ENCODE measurements around the gene GNAT3.
A peak's percentile ranks its signal among the peaks of the same experiment; 100 is the strongest.

Gene GNAT3

DNA sequence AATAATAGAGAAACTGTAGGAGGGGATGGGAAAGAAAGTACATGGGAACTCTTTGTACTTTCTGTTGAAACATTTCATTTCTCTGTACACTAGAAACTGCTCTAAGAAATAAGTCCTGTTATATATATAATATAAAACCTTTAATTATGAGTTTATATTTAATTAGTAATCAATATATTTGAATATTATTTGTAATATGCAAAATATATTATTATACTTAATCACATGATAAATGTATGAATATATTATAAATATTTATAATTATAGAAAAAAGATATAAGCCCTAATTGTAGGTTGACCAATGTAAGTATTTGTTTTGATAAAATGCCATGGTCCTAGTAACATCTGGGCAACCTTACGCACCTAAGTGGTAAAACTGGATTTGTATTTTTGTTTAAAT, 51.0 kb downstream of the GNAT3 start:
- DNase-seq: no peak

DNA sequence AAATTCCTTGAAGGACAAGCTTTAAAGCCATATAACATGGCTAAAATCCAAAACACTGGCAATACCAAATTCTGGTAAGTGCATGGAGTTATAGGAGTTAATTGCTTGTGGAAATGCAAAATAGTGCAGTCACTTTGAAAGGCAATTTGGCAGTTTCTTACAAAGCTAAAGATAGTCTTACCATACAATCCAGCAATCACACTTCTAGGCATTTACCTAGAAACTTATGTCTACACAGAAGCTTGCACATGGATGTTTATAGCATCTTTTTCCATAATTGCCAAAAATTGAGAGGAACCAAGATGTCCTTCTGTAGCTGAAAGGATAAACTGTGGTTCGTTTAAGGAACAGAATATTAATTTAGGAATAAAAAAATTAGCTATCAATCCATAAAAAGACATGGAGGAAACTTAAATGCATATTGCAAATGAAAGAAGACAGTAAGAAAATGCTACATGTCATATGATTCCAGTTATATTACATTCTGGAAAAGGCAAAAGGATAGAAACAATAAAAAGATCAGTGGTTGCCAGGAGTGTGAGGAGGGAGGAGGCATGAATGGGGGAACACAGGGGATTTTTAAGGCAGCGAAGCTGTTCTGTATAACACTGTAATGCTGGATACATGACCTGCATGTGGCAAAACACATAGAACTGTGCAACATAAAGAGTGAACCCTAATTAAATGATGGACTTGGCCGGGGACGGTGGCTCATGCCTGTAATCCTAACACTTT, 51.9 kb downstream of the GNAT3 start:
- no peak for DNase-seq

DNA sequence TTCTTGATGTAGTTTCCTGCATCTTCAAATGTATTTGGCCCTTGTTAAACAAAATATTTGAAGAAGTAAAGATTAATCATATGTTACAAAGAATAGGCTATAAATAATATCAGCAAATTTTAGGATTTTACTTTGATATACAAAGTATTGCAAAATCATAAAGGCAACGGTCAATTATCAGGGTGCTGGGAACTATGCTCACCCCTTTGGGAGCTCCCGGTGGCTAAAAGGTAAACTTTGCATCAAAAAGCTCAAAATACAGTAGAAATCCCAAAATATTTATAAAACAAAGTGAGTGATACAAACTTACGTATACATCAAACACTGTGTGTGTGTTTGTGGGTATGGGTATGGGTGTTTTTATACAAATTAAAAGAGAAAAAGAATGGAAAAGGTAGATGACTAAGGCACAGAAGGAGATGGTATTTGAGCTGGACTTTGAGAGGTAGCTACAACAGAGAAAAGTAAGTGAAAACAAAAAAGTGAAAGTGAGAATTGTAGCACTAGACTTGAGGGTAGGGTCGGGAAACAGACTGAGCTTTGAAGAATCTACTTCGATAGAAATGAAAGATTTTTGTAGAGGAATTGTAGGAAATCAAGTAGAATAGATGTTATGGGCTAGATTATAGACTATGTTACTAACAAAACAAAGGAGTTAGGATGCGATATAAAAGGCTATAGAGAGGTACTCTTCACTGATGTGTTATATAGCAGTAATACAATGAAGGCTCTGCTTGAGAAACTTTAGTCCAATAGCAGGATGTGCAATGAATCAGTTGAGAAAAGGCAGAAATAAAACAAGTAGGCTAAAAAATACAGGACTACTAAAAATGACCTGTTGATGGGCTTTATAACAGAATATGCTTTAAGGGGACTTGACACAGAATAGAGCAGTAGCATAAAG, 52.8 kb downstream of the GNAT3 start:
- DNase-seq: no peak

DNA sequence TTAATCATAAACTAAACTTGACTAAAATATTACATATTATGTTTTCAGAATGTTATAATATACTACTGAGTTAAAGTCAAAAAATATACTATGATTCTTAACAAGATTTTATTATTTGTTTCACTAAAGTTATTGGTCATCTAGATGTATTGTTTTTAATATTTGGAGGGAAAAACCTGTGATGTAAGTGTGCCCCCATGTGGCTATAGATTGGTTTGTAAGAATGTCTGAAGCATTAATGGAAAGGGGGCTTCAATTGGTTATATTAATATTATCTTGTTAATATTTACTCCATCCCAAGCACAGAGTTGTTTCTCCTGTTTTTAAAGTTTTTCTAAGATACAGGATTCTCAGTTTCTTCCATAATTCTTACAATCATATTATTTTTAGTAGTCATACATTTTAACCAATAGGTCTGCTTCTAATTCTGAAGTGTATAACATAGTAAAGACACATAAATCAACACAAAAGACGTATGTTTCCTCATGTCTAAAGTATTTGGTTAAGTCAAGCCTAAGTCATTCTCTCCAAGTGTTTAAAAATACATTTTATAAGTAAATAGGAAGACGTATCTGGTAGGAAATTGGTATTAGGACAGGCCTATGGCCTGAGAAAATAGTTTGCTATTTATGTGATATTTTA, 58.0 kb downstream of the GNAT3 start:
- peak; percentile 33 for DNase-seq

DNA sequence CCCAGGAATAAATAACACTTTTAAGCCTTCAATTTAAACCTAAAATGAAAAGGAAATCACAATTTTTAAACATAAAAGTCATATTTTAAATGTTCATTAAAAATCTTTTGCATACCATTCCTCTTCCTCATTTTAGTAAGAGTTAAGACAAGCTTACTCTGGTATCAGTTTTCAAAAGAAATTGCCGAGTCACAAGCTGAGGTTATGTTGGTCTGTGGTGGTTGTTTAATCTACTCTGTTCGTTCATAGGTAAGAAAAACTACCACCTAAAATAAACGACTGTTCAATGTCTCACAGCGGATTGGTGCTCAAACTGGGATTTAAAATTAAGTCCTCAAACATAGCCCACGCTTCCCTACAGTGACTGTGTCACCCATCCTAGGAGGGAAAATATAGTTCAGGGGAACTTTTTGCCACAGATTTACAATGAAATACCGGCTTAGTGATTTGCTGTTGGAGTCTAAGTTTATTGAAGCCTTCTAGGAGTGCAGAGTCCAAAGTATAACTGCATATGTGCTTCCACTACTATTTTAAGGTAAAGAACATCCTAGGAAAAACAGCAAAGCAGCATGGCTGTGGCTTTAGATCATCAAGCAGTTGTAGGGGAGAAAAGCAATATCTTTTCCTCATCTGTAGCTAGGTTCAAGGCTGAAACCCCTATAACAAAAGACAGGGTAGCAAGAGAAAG, 61.1 kb downstream of the GNAT3 start:
- DNase-seq: no peak

DNA sequence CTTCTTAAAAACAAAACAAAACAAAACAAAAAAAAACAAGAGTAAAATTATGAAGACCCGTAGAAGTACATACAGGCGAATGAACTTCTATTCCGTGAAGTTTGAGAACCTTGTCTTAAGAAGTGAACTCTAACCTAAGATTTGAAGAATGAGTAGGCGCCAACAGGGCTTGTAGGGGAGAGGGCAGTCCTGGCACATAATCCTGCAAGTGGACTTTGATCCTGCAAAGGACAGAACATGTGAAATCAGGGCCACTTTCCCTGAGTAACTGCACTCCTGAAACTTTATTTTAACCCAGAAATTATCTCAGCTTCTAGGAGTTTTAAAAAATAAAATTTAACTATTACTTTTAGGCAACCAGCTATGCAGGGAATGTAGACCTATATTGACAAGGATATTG, 62.0 kb downstream of the GNAT3 start:
- DNase-seq: no peak

DNA sequence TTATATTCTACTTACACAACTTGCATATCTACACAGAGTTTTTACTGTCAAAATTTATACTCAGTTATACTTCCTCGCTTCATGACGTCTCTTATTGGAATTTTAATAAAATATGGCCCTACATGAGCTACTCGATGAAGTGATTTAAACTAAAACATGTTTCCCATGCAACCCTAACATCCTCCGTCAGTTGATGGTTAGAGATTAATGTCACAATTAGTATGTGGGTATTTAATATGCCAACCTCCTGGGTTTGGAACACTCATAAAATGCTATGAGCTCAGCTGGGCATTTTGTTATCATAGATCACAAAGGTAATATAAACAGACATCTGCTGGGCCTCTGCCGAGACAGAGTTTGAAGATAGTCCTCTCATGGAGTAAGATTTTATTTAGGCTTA, 66.5 kb downstream of the GNAT3 start:
- DNase-seq: no peak

DNA sequence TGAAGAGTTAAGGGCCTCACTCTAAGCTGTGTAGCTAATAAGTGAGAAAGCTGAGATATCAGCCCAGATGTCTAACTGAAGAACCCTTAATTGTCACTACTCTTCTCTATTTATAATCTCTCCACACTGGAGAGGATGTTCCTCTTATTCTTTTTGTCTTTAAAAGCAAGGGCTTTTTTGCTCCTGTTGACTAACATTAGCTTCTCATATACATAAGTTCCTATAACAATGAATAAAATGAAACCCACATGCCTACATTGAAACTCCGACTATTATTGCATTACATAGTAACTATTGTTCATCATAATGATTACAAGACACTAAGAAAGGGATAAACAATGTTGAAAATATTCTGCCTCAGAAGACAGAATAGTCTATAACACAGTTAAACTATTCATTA, 67.1 kb downstream of the GNAT3 start:
- DNase-seq: no peak

DNA sequence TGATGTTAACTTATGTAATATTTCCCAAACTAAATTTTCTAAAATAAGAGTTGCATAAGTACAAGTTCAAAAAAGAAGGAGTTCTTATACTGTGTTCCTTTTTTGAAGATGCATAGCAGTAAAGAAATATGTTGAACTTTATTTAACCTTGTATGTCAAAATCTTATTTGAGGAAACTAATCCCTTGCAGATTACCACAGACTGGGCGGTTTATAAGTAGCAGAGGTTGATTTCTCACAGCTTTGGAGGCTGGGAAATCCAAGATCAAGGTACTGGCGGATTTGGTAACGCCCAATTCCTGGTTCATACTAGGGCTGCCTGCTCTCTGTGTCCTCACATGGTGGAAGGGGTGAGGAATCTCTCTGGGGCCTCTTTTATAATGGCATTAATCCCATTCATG, 68.5 kb downstream of the GNAT3 start:
- DNase-seq: no peak

DNA sequence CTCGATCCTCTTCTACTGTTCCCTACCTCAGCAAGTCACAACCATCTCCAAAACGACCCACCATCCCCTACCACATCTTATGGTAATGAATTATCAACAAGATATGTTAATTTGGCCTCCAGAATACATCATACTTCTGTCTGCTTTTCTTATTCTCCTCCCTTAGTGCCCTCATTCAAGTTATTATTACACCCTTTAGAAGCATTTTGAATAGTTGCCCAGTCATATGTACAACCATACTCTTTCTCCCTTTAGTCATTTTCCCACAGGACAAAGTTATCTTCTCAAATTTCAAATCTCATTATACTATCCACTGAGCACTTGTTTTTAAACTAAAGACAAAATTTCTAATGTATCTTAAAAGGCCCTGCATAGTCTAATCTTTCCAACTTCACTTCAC, 71.0 kb downstream of the GNAT3 start:
- DNase-seq: no peak

DNA sequence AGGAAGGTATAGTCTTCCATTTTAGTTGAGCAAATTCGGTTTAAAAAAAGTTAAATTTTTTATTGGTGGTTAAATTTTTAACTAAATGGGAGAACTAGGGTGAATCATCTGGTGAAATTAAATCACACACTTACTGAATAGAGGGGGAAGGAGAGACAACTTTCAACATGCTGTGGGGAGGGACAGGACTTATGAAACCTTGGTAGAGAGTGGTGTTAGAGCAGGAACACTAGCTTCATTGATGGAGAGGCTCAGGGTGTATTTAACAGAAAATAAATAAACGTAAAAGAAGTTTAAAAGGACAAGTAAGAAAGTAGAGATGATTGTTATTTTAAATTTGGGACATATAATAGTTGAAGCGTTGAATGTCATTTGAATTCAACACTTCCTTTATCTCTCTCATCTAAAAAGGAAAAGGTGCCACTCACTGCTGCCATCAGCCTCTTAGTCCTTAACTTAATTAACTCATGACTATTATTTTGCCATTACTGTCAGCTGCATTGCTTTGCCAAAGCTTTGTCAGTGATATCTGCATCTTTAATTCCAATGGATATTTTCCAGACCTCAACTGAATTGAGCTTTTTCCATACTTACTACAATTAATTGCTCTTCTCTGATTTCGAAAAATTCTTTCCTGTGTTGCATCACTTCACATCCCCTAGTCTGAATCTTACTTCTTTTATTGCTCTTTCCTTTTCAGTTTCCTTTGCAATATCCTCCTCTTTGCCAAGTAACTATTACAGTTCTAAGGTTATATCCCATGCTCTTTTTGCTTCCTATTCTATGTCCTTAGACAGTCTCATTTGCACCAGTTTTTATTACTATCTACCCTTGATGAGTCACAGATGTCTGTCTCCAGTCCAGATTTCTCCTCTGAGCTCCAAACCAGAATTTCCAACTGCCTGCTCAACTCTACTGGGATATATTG, 71.7 kb downstream of the GNAT3 start:
- DNase-seq: no peak

DNA sequence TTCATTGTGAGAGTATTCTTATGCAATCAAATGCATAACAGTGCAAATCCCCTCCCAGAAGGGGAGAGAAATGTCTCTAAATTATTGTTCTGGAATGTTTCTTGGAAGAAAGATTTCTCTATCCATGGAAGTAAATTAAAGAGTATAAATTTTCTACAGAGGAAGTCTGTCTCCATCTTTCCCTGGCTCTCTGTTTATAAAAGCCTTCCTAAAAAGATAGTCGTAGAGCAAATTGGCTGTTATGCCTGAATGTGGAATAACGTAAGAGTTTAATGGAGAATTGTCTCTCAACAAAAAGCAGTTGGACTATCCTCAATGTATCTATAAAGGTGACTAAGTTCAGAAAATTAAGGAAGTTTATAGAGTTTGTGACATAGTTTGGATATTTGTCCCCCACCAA, 76.3 kb downstream of the GNAT3 start:
- no peak for DNase-seq

DNA sequence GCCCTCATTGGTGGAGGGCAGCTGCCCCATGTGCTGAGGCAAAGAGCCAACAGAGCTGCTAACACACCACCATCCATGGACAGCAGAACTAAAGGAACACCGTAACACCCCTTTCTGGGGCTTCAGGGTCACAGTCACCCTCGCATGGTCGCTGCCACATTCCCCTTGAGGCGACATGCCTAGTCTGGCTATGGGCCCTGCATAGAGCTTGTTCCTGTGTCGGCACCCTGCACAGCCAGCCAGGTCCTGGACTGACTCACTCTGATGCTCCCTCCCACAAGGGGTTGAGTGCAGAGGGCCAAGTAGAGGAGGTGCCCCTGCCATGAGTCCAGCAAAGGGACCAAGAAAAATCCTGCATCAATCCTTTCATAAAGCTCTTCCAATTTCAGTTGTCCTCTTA, 77.8 kb downstream of the GNAT3 start:
- DNase-seq: no peak

DNA sequence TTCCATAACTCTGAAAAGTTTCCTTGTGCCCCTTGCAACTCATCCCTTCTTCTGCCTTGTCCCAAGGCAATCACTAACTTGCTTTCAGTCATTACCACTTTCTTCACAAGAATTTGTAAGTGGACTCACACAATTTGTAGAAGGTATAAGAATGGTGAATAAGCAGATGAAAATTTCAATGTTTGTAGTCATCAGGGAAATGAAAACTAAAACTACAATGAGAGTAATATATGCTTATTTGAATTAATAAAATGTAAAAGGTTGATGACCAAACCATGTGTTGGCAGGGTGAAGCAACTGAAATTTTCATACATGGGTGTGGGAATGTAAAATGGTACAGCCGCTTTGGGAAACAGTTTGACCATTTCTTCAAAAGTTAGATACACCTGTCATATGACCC, 79.7 kb downstream of the GNAT3 start:
- no peak for DNase-seq

DNA sequence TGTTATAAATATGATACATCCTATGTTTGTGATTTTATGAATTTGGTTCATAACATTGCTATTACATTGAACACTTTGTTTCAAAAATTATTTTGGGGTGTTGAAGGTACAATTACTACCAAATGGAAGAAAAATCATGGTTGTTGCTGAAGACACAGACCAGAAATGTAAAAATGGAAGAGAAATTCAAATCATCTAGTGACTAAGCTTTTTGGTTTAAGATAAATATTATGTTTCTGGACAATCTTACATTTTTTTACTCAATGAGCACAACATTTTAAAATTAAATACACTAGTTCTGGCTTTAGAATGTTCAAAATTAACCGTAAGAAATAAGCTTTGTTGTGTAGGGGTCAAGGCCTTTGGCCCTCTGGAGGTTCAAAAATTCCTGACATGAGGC, 82.7 kb downstream of the GNAT3 start:
- DNase-seq: no peak

DNA sequence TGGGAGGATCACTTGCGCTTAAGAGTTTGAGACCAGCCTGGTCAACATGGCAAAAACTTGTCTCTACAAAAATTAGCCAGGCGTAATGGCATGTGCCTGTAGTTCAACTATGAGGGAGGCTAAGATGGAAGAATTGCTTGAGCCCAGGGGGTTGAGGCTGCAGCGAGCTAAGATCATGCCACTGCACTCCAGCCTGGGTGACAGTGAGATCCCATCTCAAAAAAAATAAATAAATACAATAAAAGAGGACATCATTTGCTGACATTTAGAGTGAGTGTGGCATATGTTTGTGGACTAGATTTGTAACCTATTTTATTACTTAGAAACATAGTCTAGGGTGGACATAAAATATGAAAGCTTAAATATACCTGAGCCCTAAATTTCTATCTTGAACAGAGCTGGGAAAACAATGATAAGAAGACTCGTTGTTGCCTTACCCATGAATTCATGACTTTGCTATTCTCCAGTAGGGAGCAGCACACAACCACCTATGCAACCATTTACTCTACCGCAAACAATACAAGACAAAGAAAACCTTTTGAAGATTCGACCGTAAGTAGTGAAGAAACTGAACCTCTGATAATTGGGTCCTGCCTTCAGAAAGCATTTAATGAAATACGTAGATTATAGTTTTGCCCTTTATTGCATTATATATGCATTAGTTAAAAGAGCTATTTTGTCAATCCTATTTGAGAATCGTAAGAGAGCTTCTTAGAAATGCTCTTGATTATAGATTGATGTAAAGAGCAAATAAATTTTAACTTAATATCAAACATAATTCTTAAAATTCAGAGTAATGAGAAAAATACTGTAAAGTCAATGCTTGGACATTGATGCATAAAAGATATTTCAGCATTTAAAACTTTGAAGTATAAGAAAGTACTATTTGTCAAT, 83.5 kb downstream of the GNAT3 start:
- peak; percentile 45 for DNase-seq

DNA sequence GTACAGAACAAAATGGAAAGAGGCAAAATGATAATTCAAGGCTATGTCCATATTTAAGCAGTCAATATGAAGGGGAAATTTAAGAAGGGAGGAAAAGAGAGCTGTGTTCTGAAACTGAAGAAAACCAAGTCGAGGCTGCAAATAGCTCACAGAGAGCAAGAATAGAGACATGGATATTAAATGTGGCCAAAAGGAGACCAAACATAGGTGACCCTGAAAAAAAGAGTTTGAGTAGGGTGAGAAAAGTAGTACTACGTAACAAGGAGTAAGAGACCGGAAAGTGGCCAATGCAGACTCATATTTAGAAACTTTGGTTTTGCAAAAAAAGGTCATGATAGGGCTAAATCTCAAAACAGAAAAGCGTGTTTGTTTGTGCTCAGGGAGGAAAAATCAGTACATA, 84.6 kb downstream of the GNAT3 start:
- DNase-seq: no peak

DNA sequence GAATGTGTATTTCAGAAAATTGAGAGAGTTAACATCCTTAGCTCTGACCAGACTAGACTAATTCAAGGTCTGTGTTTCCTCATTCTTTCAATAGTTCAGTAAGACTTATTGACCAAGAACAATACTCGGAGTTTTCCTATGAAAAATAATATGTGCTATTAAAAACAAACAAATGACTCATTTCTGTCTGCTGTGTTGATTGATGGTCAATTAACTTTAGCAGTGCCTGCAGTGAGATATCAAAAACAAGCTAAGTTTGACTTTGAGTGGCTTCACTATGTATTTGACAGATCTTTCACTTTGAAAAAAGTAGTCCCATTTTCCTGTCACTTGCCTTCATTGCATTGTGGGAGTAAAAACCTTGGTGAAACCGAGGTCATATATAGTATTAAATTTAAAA, 91.0 kb downstream of the GNAT3 start:
- DNase-seq: no peak

DNA sequence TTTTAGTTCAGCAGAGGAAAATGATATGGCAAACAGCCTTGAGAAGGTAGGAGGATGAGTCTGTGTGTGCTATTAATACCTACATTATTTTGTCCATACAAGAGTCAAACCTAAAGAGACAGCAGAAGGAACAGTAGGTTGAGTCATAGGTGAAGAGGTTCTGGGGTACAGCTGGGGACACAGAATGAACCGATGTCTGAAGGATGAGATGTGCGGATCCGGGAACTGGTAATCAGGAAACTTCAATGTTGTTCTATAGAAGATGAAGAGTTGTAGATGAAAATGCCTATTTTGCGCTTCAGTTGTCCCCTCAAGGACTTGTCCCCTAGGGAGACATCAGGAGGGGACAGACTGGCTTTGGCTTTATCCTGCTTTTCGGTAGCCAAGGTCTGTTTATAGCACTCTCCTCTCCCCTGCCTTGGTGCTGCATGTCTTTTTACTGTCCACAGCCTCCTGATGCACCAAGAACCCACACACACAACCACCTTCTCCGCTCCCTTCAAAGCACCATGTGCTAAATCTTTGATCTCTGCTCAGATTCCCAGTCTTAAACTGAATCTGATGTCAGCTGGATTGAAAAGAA, 94.6 kb downstream of the GNAT3 start:
- no peak for DNase-seq

DNA sequence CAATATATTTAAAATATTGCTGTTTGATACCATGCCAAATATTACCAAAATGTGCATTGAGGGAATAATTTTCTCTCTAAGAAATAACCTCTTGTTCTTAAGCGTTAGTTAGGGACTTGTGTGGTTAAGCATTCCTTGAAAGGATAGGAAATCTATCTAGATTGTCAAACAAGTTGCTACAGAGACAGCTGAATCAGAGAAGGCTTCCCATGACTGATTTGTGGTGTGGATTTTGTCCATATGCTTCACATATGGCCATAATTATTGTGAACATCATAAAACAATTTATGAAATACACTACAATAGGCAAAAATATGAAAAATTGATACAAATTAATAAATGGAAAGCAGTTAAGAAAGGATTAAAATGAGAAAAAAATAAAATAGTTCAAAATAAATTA, 96.3 kb downstream of the GNAT3 start:
- DNase-seq: no peak

DNA sequence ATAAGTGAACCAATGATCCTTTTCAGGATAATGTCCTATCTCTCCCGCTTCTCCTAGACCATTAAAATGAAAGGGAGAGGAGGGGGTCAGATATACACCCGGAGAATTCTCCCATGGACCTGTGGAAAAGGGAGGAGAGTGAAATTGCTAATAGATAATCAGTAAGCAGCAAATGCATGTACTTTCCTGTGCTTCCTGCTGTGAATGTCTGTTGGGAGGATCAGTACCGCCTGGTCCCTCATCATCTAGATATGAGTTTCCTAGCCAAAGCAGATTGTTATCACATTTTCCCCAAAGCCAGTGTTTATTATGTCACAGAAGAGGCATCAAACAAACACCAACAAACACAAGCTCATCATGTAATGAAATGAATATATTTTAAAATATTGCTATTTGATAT, 96.8 kb downstream of the GNAT3 start:
- DNase-seq: no peak

All from NCI-H345 (cell line).